Medulla oblongata (tissue), 1 donor: Measurements from ENCODE around the gene CXCL14.

ENCODE experiments used
- DNase-seq: peaks from one replicate; pipeline ENCODE4 v3.0.0-alpha.2; 2015; ENCODE audit errors: extremely low spot score

CXCL14 gene

GRCh38 chr5:135578685-135579341 lies at the start of gene CXCL14:
Gene CXCL14 (minus strand): TSS chr5:135578991. CDS start chr5:135578778, 213 bp downstream.
- no peak for DNase-seq

- no peak for DNase-seq
These were observed 47.8 kb upstream of the CXCL14 start for GRCh38 chr5:135626636-135627035.

- no peak for DNase-seq
These were observed 47.2 kb upstream of the CXCL14 start for GRCh38 chr5:135625961-135626360.

- DNase-seq: no peak
These were observed 46.7 kb upstream of the CXCL14 start for GRCh38 chr5:135625486-135625885.

- no peak for DNase-seq
These were observed 46.3 kb upstream of the CXCL14 start for GRCh38 chr5:135625061-135625460.

GRCh38 chr5:135623186-135623715 lies 44.5 kb upstream of the CXCL14 start:
- DNase-seq: no peak

GRCh38 chr5:135615581-135616260 lies 36.9 kb upstream of the CXCL14 start:
- DNase-seq: no peak

- DNase-seq: no peak
These were observed 36.4 kb upstream of the CXCL14 start for GRCh38 chr5:135615171-135615570.

- DNase-seq: no peak
These were observed 31.2 kb upstream of the CXCL14 start for GRCh38 chr5:135609981-135610380.

GRCh38 chr5:135608761-135609443 lies 30.1 kb upstream of the CXCL14 start:
- no peak for DNase-seq

- no peak for DNase-seq
These were observed 29.6 kb upstream of the CXCL14 start for GRCh38 chr5:135608361-135608760.

GRCh38 chr5:135606431-135606830 lies 27.6 kb upstream of the CXCL14 start:
- no peak for DNase-seq

- DNase-seq: no peak
These were observed 26.4 kb upstream of the CXCL14 start for GRCh38 chr5:135605221-135605620.

GRCh38 chr5:135604056-135604455 lies 25.3 kb upstream of the CXCL14 start:
- no peak for DNase-seq

GRCh38 chr5:135602882-135603721 lies 24.3 kb upstream of the CXCL14 start:
- no peak for DNase-seq

- no peak for DNase-seq
These were observed 22.7 kb upstream of the CXCL14 start for GRCh38 chr5:135601466-135601865.

- DNase-seq: no peak
These were observed 22.2 kb upstream of the CXCL14 start for GRCh38 chr5:135600971-135601381.

- DNase-seq: no peak
These were observed 21.4 kb upstream of the CXCL14 start for GRCh38 chr5:135600152-135600570.

- no peak for DNase-seq
These were observed 20.8 kb upstream of the CXCL14 start for GRCh38 chr5:135599421-135600151.

GRCh38 chr5:135598691-135599395 lies 20.1 kb upstream of the CXCL14 start:
- no peak for DNase-seq
